ENCODE data around the gene CHURC1.

GRCh38 chr14:64953661-64954060, 39.4 kb downstream of the CHURC1 start:
- TF ChIP-seq, protein P1, sequence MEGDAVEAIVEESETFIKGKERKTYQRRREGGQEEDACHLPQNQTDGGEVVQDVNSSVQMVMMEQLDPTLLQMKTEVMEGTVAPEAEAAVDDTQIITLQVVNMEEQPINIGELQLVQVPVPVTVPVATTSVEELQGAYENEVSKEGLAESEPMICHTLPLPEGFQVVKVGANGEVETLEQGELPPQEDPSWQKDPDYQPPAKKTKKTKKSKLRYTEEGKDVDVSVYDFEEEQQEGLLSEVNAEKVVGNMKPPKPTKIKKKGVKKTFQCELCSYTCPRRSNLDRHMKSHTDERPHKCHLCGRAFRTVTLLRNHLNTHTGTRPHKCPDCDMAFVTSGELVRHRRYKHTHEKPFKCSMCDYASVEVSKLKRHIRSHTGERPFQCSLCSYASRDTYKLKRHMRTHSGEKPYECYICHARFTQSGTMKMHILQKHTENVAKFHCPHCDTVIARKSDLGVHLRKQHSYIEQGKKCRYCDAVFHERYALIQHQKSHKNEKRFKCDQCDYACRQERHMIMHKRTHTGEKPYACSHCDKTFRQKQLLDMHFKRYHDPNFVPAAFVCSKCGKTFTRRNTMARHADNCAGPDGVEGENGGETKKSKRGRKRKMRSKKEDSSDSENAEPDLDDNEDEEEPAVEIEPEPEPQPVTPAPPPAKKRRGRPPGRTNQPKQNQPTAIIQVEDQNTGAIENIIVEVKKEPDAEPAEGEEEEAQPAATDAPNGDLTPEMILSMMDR (IDR thresholded peaks at IDR 0.05): no peak
- TF ChIP-seq POLR2AphosphoS5 (IDR thresholded peaks at IDR 0.05) (no peak), POLR2A (IDR thresholded peaks at IDR 0.05) (no peak)
